Pulmonary artery endothelial cell (primary cell): Measurements from ENCODE around the gene PRKN. TPM values are rescaled to one million over a fixed set of nuclear protein-coding genes. Genes with fewer than 3 reads are reported as not detected.
"Not testable (repeated sequence)": the region's sequence is repeated elsewhere in the genome, so short reads cannot be mapped to it uniquely, and the experiment has no call there.

Experiments used
- DNase-seq: peaks from one replicate; pipeline ENCODE4 v3.0.0-alpha.2; 2011; ENCODE audit warnings: low read depth, low spot score
- total RNA-seq: library from RNA; depleted of rRNA; stranded (reverse); fragments of >200 nt; gene quantifications from 2 replicates; pipeline ENCODE4 v1.2.3, GENCODE V29; 2014

Gene PRKN
- total RNA-seq, 1 donor from 2014 or later = 0.59 TPM

GRCh38 chr6:161919691-161920090 is 807.9 kb downstream of the PRKN start:
- no peak for DNase-seq

GRCh38 chr6:161918628-161919205 is 808.8 kb downstream of the PRKN start:
- DNase-seq = no peak

GRCh38 chr6:161918109-161918531 is 809.4 kb downstream of the PRKN start:
- DNase-seq = no peak

GRCh38 chr6:161917645-161918044 is 809.9 kb downstream of the PRKN start:
- DNase-seq = no peak

- DNase-seq = no peak
These were observed 812.1 kb downstream of the PRKN start for GRCh38 chr6:161915456-161915964.

GRCh38 chr6:161908872-161909271 is 818.7 kb downstream of the PRKN start:
- no peak for DNase-seq

- DNase-seq = no peak
These were observed 821.0 kb downstream of the PRKN start for GRCh38 chr6:161906571-161906970.

GRCh38 chr6:161903584-161904212 is 823.9 kb downstream of the PRKN start:
- DNase-seq = no peak

GRCh38 chr6:161901740-161902426 is 825.7 kb downstream of the PRKN start:
- no peak for DNase-seq

- no peak for DNase-seq
These were observed 833.1 kb downstream of the PRKN start for GRCh38 chr6:161894436-161894835.

- DNase-seq = no peak
These were observed 836.0 kb downstream of the PRKN start for GRCh38 chr6:161891542-161891941.

- DNase-seq = no peak
These were observed 836.7 kb downstream of the PRKN start for GRCh38 chr6:161890832-161891297.

- no peak for DNase-seq
These were observed 837.3 kb downstream of the PRKN start for GRCh38 chr6:161890133-161890831.

- DNase-seq = no peak
These were observed 838.2 kb downstream of the PRKN start for GRCh38 chr6:161889324-161889723.

- not testable (repeated sequence) for DNase-seq
These were observed 841.0 kb downstream of the PRKN start for GRCh38 chr6:161886545-161886944.

- DNase-seq = no peak
These were observed 842.8 kb downstream of the PRKN start for GRCh38 chr6:161884782-161885181.

GRCh38 chr6:161882196-161882765 is 845.3 kb downstream of the PRKN start:
- no peak for DNase-seq

GRCh38 chr6:161880056-161880455 is 847.5 kb downstream of the PRKN start:
- DNase-seq = no peak

GRCh38 chr6:161876231-161876630 is 851.3 kb downstream of the PRKN start:
- DNase-seq = no peak

- DNase-seq = no peak
These were observed 857.2 kb downstream of the PRKN start for GRCh38 chr6:161870236-161870901.

GRCh38 chr6:161869491-161869890 is 858.1 kb downstream of the PRKN start:
- no peak for DNase-seq
